Activated CD4-positive, alpha-beta T cell treated with anti-CD3 and anti-CD28 coated beads, Interleukin-2, amount 50 U/mL, for 48 hours (primary cell): ENCODE measurements around the gene ALG5.

Source experiments
- DNase-seq, 2 experiments: peaks; one replicate each; pipeline ENCODE4 v3.0.0-alpha.2; 2020

The ALG5 gene

DNA sequence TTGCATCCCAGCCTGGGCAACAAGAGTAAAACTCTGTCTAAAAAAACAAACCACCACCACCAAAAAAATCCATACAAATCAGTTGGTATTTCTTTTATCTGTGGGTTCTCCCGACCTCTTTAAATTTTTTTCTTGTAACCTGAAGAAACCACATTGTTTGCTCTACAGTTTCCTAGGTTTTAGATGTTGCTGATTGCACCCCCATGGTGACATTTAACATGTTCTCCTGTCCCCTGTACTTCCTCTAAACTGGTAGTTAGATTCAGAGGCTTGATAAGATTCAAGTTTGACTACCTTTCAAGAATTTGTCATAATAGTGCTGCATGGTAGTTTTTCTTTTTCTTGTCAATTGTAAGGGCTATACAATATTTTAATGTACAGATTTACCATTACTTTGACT is 24.0 kb downstream of the ALG5 start:
- DNase-seq = no peak

GRCh38 chr13:36973621-36974295 is 25.4 kb downstream of the ALG5 start:
- DNase-seq = no peak

DNA sequence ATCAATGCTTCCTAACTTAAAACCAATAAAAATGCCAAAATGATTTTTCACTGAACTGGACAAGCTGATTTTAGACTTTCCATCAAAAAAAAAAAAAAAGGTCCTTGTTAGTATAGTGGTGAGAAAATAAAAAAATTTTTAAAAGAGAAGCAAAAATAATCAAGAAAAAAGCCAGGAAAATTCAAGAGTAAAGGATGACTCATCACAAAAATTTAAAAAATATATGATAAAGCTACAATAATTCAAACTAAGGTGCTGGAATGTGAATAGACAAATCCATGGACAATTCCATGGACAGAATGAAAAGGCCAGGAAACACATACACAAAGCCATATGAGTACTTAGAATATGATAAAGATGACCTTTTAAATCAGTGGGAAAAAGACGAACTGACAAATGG is 26.1 kb downstream of the ALG5 start:
- no peak for DNase-seq

- DNase-seq = no peak
Observed at GRCh38 chr13:36966404-36966803, 32.7 kb downstream of the ALG5 start.

GRCh38 chr13:36965767-36966166 is 33.4 kb downstream of the ALG5 start:
- peak in 1 of 2 experiments; percentile 6 for DNase-seq

DNA sequence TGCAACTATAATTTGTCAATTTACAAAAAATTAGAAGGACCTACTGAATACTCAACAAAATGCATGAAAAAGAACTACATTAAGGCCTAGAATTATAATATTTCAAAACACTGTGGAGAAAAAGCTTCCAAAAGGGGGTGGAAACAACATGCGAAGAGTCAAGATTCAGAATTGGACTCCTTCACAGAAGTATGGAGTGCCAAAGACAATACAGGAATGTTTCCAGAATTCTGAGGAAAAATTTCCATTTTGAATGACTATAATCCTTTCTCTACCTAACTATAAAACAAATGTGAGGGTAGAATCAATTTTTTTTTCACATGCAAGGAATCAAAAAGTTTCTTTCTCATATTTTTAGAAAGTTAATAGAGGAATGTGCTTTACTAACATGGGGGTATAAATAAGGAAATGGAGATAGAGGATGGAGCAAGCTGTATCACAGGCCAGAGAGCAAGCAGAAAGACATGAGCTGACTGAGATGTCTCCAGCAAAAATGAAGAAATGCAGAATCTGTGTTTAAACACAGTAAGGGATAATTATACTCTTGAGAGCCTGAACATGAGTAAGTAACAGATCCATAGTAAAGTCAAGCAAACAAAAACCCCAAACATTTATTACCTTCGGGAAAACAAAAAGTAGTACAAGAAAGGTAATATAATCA is 39.6 kb downstream of the ALG5 start:
- DNase-seq = no peak

- no peak for DNase-seq
Observed at GRCh38 chr13:36954542-36954941, 44.6 kb downstream of the ALG5 start.

DNA sequence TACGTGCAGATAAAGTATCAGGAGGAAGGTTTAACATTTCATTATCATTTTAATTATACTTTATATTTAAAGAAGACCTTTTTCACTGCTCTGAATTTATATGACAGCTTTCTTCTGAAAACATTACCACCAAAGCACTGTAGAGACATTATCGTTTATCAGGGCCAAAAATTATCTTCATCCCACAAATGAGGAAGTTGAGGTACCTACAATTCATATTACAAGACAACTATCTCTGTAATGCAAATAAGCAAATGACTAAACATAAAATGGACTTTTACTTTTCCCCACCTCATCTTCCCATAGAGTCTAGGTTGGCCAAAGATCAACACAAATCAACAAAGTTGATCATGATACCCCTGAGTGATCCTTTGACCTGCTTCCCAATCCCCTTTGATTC is 48.2 kb downstream of the ALG5 start:
- no peak for DNase-seq

- DNase-seq = no peak
Observed at GRCh38 chr13:36950330-36950729, 48.8 kb downstream of the ALG5 start.

- no peak for DNase-seq
Observed at GRCh38 chr13:36945078-36945477, 54.1 kb downstream of the ALG5 start.

- no peak for DNase-seq
Observed at GRCh38 chr13:36925603-36926002, 73.5 kb downstream of the ALG5 start.

DNA sequence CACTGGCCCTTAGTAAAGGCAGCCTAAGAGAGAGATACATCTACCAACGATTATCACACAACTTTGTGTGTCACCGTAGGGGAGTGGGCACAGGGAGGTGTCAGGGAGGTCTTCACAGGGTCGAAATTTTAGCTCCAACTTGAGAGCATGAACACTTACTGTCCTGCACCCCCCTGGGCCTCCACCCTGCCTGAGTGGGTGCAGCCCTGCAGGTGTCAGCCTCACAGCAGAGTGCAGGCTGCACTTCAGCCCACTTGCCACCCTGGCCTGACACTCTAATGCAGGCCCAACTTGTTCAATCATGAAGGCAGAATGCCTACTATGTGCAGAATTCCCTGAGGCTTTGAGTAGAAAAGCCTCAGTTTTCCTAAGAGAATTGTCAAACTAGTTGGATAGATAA is 75.1 kb downstream of the ALG5 start:
- no peak for DNase-seq

GRCh38 chr13:36921631-36922301 is 77.4 kb downstream of the ALG5 start:
- no peak for DNase-seq

GRCh38 chr13:36920616-36921185 is 78.4 kb downstream of the ALG5 start:
- DNase-seq = no peak

DNA sequence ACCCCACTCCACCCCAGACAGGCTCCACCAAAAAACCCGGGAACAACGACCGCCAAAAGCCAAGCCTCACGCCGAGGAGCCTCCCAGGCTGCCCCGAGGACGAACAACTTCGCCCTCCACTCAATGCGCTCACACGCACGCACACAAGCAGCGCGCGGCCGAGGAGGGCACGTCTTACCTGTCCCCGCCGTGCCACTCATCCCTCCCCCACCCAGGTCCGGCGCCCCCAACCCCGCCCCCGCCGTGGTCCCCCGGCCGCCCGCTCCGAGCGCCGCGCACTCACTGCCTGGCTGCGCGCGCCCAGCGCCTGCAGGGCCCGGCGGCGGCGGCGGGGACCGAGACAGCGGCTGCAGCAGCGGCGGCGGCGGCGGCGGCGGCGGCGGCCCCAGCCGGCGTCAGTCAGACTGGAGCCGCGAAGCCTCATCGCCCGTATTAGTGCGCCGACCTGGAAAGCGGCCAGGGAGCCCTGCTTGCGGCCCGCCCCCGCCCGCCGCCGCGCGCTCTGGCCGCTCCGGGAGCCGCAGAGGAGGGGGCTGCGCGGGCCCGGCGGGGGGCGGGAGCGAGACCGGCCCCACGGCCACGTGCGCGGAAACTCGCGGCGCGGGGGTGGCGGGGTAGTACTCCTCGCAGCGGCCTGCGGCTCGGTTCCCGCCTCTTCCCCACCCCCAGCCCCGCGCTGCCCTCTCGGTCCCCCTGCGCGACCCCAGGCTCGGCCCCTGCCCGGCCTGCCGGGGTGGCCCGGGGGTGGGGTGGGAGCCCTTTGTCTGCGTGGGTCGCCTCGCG is 79.1 kb downstream of the ALG5 start, which contains the start of gene SMAD9:
Gene SMAD9 (minus strand): TSS at position 406 of the 783 bp plus-strand sequence. CDS start 40,549 bp downstream, outside the sequence.
- peak; percentile 15 to 21 for DNase-seq

DNA sequence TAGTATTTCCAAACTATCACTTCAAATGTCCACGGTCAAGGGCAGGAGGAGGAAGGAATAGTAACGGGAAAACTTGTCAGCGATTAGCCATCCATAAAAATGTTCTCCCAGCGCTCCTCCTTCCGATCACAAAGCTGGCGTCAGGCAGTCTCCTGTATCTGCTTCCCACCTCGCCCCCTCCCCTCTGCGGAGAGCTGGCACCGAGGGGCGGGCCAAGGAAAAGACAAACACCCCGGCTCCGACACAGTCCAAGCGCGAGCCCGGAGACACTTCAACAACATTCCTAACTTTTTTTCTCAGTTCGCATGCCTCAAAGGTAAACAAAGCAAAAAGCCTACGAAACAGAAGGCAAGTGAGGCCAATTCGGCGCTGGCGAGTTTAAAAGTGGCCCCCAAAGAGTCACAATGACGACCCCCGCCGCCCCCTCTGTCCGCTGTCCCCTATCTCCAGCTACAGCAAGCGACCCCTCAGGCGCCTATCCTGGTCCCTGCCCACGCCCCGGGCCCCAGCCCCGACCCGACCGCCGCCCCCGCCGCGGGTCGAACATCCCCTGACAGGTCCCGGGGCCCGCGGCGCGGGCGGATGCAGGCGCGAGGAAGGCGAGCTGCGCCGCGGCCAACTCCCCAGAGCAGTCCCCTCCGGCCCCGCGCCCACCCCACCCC is 79.8 kb downstream of the ALG5 start:
- peak in 1 of 2 experiments; percentile 6 for DNase-seq

- no peak for DNase-seq
Observed at GRCh38 chr13:36918246-36919131, 80.7 kb downstream of the ALG5 start.

DNA sequence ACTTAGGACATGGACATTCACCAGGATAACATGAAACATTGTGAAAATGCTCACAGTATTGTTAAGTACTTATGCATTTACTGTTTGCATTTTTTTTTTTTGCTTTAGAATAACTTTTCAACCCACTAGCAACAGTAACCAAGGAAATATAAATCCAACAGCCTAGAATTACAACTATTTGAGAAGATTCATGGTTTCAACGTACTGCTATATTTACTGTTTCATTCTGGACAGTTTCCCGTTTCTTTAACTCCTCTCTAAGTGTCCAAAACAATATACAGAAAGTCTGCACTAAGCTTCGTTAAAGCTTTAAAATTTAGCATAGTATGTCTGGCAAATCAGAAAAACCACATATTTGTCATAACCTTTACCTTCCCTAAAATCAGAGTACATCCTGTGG is 81.8 kb downstream of the ALG5 start:
- DNase-seq = no peak

- no peak for DNase-seq
Observed at GRCh38 chr13:36915896-36916640, 83.1 kb downstream of the ALG5 start.

- no peak for DNase-seq
Observed at GRCh38 chr13:36915106-36915505, 84.0 kb downstream of the ALG5 start.

DNA sequence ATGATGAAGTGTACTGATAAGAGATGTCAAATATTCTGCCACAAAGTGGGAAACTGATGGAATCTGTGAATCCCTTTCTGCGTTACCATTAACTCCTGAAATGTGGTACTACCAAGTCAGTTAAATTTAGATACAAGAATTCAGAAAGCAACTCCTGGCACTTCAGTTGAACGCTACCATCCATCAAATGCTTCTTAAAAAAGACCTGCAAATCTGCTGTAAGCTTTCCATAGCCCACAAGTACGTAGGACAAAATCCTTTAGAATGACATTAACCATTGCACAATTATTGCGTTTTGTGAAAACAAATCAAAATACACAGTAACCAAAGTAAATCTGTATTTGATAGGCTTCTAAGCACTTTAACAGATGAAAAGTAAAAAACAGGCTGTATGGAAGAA is 84.5 kb downstream of the ALG5 start:
- DNase-seq = no peak
